GM18526 (cell line): ENCODE data around the gene PPP1R1C.

Source experiments
- POLR2A ChIP-seq: IDR thresholded peaks from 3 replicates; pipeline ENCODE4 v1.6.1; 2011; ENCODE audit not compliant: insufficient read length; ENCODE audit errors: extremely low read depth

Gene PPP1R1C, protein sequence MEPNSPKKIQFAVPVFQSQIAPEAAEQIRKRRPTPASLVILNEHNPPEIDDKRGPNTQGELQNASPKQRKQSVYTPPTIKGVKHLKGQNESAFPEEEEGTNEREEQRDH

DNA sequence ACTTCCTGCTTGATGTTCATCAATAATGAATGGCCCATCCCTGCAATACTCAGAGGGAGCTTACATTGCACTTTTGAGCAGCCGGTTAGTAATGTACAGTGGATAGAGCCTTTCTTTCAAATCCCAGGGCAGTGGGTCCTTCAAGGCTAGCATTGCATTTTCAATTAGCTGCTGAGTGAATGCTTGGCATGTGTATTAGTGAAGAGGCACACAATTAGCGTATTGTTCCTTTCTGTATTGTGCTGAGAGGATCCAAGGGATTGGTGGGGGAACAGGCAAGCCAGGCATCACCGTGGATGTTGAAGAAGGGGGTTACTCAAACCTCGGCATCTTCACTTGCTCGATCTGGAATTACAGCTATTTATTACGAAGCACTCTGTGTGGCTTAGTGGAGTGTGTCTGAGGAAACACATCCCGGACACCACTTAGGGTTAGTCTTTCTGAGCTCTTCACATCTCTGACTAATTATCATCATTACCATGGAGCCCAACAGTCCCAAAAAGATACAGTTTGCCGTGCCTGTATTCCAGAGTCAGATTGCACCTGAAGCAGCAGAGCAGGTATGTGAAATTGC lies at the start of gene PPP1R1C:
Gene PPP1R1C (plus strand): TSS at position 222 of the 574 bp plus-strand sequence. CDS start 258 bp downstream, at position 480.
- no peak for TF ChIP-seq POLR2A

DNA sequence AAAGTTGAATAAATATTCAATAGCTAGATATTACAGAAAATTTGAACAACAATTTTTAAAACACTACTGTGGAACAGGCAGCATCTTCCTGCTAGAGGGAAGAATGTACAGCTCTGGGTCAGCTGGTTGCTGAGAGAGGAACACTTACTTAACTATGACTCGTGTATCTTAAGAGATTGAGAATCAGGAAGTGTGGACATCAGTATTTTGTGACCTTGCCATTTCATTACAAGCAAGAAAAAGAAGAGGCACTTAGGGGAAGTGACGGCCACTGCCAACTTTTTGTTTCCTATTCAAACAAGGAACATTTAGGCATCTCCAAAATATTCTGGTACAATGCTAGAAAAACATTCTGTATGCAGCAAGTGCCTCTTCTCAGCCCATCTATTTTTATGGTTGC lies 48.2 kb upstream of the PPP1R1C start:
- TF ChIP-seq POLR2A = no peak

DNA sequence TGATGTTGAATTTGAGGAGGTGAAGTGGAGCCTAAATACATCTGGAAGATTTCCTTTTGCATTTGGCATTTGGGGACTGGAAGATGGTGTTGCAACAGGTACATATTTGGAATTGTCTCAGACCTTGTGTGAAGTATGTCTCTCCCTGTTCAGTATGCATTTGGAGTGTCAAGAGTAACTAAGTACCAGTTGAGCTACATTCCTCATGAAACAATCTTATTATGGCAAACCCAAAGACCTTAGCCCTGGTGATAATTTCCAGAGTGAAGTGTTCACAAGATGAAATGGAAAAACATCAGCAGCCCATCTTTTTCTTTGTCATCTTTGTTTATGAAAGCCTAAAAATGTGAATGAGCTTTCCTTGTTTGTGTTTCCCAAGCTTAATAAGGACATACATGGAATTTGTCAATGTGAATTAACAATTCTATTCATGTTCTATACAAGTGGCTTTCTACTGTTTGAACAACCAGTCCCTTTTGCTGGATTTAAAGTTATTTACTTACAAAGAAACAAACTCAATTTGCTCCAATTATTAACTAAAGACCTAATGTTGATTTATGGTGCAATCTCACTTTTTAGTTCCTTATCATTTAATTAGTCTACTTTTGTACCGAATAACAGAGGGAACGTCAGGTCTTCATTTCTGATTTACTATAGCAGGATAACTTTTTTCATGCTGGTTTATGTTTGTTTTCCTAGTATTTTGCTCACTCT lies 42.1 kb upstream of the PPP1R1C start:
- no peak for TF ChIP-seq POLR2A

DNA sequence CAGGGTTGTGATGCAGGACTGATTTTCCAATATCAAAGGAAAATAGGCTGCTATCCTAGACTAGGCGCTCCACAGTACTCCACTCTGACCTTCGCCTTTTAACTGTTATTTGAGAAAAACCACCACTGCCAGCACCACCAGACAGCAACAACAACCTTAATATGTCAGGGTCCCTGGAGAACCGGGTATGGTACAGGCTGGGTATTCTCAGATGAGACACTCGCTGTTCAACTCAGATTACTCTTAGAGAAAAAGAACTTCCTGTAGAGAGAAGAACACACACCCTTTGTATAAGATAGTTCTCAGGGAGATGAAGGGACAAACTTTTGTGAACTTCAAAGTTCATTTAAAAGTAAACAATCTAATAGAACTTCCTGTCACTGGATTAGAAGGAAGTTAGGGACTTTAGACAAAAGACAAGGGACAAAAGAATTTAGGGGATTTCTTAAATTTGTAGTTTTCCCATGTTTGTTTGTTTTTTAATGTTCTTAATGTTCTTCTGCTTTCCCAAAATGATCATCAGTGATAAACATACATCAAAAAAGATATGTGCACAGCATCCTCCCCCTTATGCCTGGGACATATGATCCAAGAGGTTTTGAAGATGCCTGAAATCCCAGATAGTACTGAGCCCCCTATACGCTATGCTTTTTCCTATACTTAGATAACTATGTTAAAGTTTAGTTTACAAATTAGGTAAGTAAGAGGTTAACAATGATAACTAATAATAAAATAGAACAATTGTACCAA lies 41.3 kb upstream of the PPP1R1C start:
- no peak for TF ChIP-seq POLR2A

DNA sequence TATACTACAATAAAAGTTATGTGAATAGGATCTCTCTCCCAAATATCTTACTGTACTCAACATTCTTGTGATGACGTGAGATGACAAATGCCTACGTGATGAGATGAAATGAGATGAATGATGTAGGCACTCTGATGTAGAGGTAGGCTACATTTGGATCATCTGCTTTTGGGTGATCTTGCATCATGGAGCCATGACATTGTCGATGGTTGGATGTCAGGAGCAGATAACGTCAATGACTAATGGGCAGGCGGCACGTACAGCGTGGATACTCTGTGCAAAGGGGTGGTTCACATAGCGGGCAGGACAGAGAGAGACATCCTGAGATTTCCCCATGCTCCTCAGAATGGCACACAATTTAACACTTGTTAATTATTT lies 40.8 kb upstream of the PPP1R1C start:
- TF ChIP-seq POLR2A = no peak

DNA sequence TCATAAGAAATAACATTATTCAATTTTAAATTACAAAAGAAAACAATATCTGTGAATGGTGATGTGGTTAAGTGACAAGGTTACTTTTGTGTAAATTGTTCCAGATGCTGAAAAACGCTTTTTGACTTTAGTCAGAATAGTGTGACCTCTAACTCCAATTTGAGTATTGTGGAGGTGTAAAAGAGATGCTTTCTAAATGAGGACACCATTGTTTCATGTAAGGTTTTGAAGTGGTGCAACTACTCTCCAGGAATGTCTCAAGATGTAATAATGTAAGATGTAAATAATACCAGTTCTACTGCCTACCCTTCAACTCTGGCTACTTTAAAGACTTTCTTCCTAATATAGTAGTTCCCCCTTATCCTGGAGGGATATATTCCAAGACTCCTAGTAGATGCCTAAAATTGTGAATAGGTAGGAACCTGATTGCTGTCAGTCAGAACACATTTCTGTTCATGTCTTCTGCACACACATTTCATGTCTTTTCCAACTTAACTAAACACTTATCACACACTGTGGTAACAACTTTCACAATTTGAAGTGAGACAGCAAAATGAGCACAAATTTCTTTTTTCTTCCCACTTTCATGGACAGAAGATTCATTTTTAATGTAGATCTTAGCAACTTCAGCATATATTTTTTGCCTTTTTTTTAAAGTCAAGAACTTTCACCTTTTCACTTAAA lies 39.1 kb upstream of the PPP1R1C start:
- TF ChIP-seq POLR2A = no peak

DNA sequence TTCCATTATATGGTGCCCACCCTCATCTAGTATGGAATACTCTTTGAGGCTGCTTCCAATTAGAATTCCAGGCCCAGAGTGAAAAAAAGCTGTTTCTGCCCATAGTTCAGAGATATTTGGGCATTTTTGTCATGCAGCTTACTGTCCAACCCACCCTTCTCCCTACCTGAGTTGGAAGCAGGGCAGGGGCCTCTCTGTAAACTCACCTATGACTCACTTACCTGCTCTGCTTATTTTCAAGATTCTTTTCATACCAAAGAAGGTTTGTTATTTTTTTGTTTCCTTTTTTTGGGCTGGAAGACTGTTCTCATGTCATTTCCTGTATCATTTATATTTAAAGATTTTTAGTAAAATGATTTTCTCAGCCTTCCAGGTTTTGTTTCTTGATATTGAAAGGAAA lies 38.4 kb upstream of the PPP1R1C start:
- TF ChIP-seq POLR2A = no peak

DNA sequence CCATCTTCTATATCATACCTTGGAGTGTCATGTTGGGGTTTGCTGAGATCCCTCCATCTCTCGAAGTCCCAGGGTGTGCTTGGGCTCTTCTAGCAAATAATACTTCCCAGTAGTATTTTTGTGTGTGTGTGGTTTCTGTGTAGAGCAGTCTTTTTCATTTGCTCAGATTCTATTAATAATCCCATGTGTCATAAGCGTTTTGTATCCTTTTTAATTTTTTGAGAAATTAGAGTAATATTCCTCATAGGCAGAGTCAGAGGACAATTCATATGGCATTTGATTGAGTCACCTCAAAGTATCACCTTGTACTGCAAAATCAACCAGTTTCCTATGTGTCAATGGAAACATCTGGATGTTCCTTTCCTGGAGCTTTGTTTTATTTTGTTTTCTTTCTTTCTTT lies 37.4 kb upstream of the PPP1R1C start:
- no peak for TF ChIP-seq POLR2A

DNA sequence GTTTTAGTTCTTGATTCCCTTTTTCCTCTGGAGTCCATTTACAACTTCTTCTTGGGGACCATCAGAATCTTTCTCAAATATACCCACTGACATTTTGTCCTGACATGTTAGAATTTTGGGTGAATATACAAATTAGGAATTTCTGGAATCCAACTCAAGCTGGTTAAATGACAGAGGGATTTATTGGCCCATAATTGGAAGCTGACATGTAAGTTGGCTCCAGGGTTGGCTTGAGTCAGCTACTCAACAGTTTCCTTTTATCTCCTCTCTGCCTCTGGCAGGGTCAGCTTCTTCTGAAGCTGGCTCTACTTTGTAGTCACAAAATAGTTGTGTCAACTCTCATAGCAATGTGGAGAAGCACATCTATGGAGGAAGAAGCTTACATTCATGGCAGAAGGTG lies 36.6 kb upstream of the PPP1R1C start:
- TF ChIP-seq POLR2A = no peak

DNA sequence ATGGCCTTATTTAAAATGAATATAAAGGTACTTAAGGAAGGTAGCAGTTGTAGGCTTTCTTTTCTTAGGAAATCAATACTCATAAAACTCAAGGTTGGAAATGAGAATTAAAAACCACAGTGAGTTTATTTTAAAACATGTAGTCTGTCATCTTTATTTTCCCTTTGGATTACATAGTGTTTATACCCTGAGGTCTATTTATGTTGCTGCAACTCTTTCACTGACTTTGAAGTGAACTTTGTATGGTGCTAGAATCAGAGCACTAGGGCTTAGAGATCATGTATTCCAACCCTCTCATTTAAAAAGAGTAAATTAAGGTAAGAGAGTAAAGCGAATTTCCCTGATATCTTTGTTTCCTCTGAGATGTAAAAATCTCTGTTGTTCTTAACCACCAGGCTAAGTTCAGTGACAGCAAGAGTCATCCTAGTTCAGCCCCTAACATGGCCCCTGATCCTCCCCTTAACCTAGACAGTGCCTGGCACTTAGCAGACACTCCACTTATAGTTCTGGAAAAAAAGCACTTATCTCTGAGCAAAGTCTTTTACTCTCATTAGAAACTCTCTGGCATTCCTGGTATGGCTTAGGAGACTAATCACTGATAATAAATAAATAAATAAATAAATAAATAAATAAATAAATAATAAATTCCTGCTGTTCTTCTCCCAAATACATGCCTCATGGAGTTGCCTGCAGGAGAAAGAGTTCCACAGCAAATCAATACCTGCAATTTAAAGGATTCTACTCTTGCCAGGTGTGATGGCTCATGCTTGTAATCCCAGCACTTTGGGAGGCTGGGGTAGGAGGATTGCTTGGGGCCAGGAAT lies 33.0 kb upstream of the PPP1R1C start:
- no peak for TF ChIP-seq POLR2A

DNA sequence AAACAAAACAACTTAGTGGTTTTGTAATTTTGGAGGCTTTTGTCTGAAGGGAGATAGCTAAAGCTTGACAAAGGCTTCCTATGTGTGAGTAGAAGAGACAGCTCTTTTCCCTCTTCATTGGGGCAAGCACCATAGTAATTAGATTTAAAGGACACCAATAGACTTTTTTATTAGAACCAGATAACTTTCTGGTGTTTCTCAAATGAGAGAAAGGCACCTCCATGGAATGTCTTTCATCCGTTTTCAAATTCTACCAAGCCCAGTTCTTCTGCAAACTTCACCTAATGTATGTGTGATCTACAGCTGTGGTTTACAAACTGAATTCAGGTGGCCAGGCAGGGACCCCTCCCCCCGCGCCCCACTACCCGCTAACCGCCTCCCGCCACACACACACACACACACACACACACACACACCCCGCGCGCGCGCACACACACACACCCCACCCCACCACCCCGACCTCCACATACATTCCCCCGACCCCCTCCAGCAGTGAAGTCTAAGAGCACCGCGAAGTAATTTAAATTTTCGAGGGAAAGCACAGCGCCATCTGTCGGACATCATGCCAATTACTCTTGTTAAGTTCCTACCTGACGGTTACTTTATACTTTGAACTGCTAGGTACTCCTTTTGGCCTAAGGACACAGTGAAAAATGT lies 31.6 kb upstream of the PPP1R1C start:
- TF ChIP-seq POLR2A = no peak

DNA sequence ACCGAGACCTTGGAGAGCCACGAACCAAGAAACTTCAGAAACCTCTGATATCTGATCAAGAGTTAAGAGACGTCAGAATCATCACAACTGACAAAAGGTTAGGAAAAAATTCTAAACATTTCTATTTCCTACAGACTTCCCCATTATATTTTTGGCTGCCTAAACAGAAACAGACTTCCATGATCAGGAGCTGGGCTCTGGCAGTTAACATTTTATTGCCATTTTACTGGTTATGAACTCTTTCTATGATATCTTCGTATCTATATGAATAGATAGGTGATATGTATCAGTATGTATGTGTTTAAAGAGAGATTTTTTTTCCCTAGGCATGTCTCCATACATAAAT lies 31.1 kb upstream of the PPP1R1C start:
- no peak for TF ChIP-seq POLR2A

DNA sequence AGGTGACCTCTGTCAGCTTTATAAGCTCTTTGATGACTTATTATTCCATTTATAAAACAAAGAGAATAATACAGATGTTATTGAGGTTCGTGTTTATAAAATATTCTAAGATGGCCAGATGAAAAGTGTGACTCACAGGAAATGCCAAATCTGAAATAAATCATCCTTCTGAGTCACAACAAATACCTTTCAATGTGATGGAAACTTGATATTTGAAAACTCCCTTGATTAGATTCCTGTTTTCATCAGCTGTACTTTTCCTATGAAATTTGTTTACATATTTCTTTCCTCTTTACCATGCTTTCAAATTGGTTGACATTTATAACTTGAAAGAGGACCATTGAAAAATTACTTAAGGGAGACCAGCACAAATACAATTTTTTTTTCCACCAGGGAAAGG lies 30.6 kb upstream of the PPP1R1C start:
- no peak for TF ChIP-seq POLR2A

DNA sequence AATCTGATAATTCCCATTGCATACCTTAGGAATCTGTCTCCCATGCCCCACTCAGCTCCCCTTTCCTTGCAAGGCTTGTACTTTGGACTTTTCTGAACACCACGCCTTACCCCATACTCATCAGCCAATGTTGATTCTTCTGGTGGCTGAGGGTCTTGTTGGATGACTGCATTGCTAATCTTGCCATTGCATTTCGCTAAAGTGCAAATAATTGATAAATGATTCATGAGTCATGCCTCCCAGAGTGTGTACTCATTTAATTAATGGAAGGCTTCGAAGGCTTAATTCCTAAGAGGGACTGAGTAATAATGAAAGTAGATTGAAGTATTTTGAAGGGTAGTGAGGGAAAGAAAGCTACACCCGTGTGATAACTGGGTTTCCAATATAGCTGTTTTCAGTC lies 28.0 kb upstream of the PPP1R1C start:
- no peak for TF ChIP-seq POLR2A
